PC-3 (cell line): ENCODE measurements around the gene TMEM41A. TPM values are rescaled to one million over a fixed set of nuclear protein-coding genes. Genes with fewer than 3 reads are reported as not detected.

Experiments used
- ATAC-seq: fragments of 200-7000 bp; cut with Tn5 transposase; 2 replicates; pipeline ENCODE4 v1.9.1; 2020; ENCODE audit warnings: mild to moderate bottlenecking, moderate library complexity
- Bru-seq: library from RNA; stranded (reverse); fragments of 400-500 nt; gene quantifications from one replicate; lab custom pipeline; 2021; lab: Mats Ljungman, UMichigan
- BruChase-seq, 2 experiments: library from RNA; stranded (reverse); fragments of 400-500 nt; gene quantifications; one replicate each; lab custom pipeline; 2021; lab: Mats Ljungman, UMichigan
- BruUV-seq: library from RNA; stranded (reverse); fragments of 400-500 nt; replicated peaks from 2 replicates; lab custom pipeline; 2021; lab: Mats Ljungman, UMichigan
- CTCF ChIA-PET: fragments of 300-600 bp; sonication (Branson Sonifier 250); formaldehyde crosslinking; loops from one replicate; lab custom pipeline; 2022; ENCODE audit warnings: antibody characterized with exemption; lab: Charles Lee
- POLR2A ChIA-PET: fragments of 300-600 bp; sonication (Branson Sonifier 250); formaldehyde crosslinking; loops from one replicate; lab custom pipeline; 2022; ENCODE audit warnings: antibody characterized with exemption; ENCODE audit not compliant: unreplicated experiment; lab: Charles Lee
- DNase-seq: peaks from one replicate; pipeline ENCODE4 v3.0.0-alpha.2; 2015
- H2AFZ ChIP-seq: fragments of 300-600 bp; sonication (generic); 2 replicates; pipeline ENCODE4 v1.6.0; 2016; ENCODE audit warnings: antibody characterized with exemption, low read length
- H3F3A ChIP-seq: fragments of 300-600 bp; sonication (generic); one replicate; pipeline ENCODE4 v1.6.0; 2017; ENCODE audit warnings: antibody characterized with exemption, low read length, control low read depth, mild to moderate bottlenecking; ENCODE audit not compliant: unreplicated experiment
- H3K27ac ChIP-seq: fragments of 300-600 bp; sonication (generic); 2 replicates; pipeline ENCODE4 v1.5.1; 2016; ENCODE audit warnings: mild to moderate bottlenecking, low read length
- H3K27me3 ChIP-seq: fragments of 300-600 bp; sonication (generic); 2 replicates; pipeline ENCODE4 v1.6.1; 2016; ENCODE audit warnings: low read length, mixed read lengths
- H3K36me3 ChIP-seq: fragments of 300-600 bp; sonication (generic); 2 replicates; pipeline ENCODE4 v1.6.1; 2016; ENCODE audit warnings: low read depth, mixed run types, low read length, mixed read lengths
- H3K4me1 ChIP-seq: fragments of 300-600 bp; sonication (generic); 2 replicates; pipeline ENCODE4 v1.5.1; 2016; ENCODE audit warnings: low read length; ENCODE audit not compliant: insufficient read depth
- H3K4me2 ChIP-seq: fragments of 300-600 bp; sonication (generic); 2 replicates; pipeline ENCODE4 v1.6.0; 2016; ENCODE audit warnings: low read length
- H3K4me3 ChIP-seq: fragments of 300-600 bp; sonication (generic); 2 replicates; pipeline ENCODE4 v1.5.1; 2016; ENCODE audit warnings: mild to moderate bottlenecking, low read length, mixed read lengths
- H3K79me2 ChIP-seq: fragments of 300-600 bp; sonication (generic); 2 replicates; pipeline ENCODE4 v1.6.1; 2017; ENCODE audit warnings: low read length, mixed read lengths
- H3K9ac ChIP-seq: fragments of 300-600 bp; sonication (generic); 2 replicates; pipeline ENCODE4 v1.6.0; 2016; ENCODE audit warnings: mild to moderate bottlenecking, low read length
- H3K9me2 ChIP-seq: fragments of 300-600 bp; sonication (generic); replicated peaks from 2 replicates; pipeline ENCODE4 v1.6.1; 2016; ENCODE audit warnings: mixed run types, low read length, mixed read lengths
- H3K9me3 ChIP-seq: fragments of 300-600 bp; sonication (generic); 2 replicates; pipeline ENCODE4 v1.6.1; 2016; ENCODE audit warnings: low read length, mixed read lengths
- H4K20me1 ChIP-seq: fragments of 300-600 bp; sonication (generic); 2 replicates; pipeline ENCODE4 v1.6.1; 2016; ENCODE audit warnings: low read length, mixed read lengths
- CTCF ChIP-seq: fragments of 300-600 bp; sonication (generic); conservative IDR thresholded peaks from 2 replicates; pipeline ENCODE4 v1.5.1; 2017; ENCODE audit warnings: antibody characterized with exemption, low read depth, mild to moderate bottlenecking, low read length
- EZH2 ChIP-seq: fragments of 300-600 bp; sonication (generic); IDR thresholded peaks from one replicate; pipeline ENCODE4 v1.6.1; 2017; ENCODE audit warnings: antibody characterized with exemption, mild to moderate bottlenecking, low read length; ENCODE audit not compliant: unreplicated experiment
- EZH2phosphoT487 ChIP-seq: fragments of 300-600 bp; sonication (generic); IDR thresholded peaks from 2 replicates; pipeline ENCODE4 v1.6.1; 2018; ENCODE audit warnings: mild to moderate bottlenecking, antibody characterized with exemption, low read length, borderline replicate concordance
- intact Hi-C: fragments of 100-400 bp; cut with micrococcal nuclease; formaldehyde crosslinking; loops from 2 replicates; pipeline ENCODE4 v1.9.0; 2023
- long read RNA-seq: library from polyadenylated mRNA; unstranded; transcript quantifications from one replicate; pipeline ENCODE4 v2.0.0, GENCODE V29; 2021; ENCODE audit not compliant: unreplicated experiment
- total RNA-seq: library from RNA; depleted of rRNA; stranded (reverse); fragments of >200 nt; gene quantifications from 2 replicates; pipeline ENCODE4 v1.2.3, GENCODE V29; 2014; rRNA removed

The TMEM41A gene
- total RNA-seq: 25.3 and 28.5 TPM in 2 replicates
- Bru-seq, nascent RNA: percentile 92 among the genes with signal in this experiment
- percentile 95 among the genes with signal in this experiment for BruChase-seq, experiment 1, labeled RNA remaining after a 6-hour chase
- percentile 95 among the genes with signal in this experiment for BruChase-seq, experiment 2, labeled RNA remaining after a 2-hour chase
- long read RNA-seq, transcript TMEM41A-203 (5 exons, 2,827 nt): major isoform, 34 of 99 reads
- long read RNA-seq, partial matches to known transcripts: 7 of 99 reads
- long read RNA-seq, other reads (novel, unspliced or antisense): 55 of 99 reads

- BruUV-seq: TSS peak; percentile 47
- Histone ChIP-seq H3K9me3 (no peaks in the 10 kb centered on the region), H3K4me2 (peak within 1 kb of the TSS; percentile 87), H3K36me3 (peaks cover 24% of the 10 kb centered on the region), H3K9me2 (no peaks in the 10 kb centered on the region), H3K9ac (peak within 1 kb of the TSS; percentile 94), H3K4me1 (peaks cover 14% of the 10 kb centered on the region), H3K79me2 (peaks cover 33% of the 10 kb centered on the region), H4K20me1 (peaks cover 12% of the 10 kb centered on the region; the same call in 1 of the 2 replicates), H3K27ac (peak within 1 kb of the TSS; percentile 58), H3F3A (no peaks in the 10 kb centered on the region), H2AFZ (peak within 1 kb of the TSS; percentile 98), H3K4me3 (peak within 1 kb of the TSS; percentile 98), H3K27me3 (no peaks in the 10 kb centered on the region)
- TF ChIP-seq EZH2: no peak
- TF ChIP-seq EZH2phosphoT487: no peak
- no peak for TF ChIP-seq CTCF
- POLR2A ChIA-PET: interaction anchor here (0.5 to 1.4 kb wide), 2 partner anchors 60 to 183 kb away, joined by 3 to 4 read pairs; no protein-coding TSS in a partner anchor
- intact Hi-C loops: loop anchor here (1.0 to 5.0 kb wide), 4 partner anchors 46 to 216 kb away; no protein-coding TSS in a partner anchor
- ATAC-seq (peak; percentile 93), DNase-seq (peak; percentile 93)
- CTCF ChIA-PET: no interaction called here
Measured at GRCh38 chr3:185498503-185499396, at the start of gene TMEM41A. Gene TMEM41A (minus strand): TSS chr3:185499035. CDS start chr3:185498961, 74 bp downstream.

- peaks cover 9% of the 10 kb centered on the region for H3F3A ChIP-seq
- no peaks in the 10 kb centered on the region for H3K36me3 ChIP-seq
- TF ChIP-seq CTCF (no peak), EZH2 (no peak), EZH2phosphoT487 (no peak)
- no TSS peak for BruUV-seq
- no peaks in the 10 kb centered on the region for H3K79me2 ChIP-seq
- H3K9me3 ChIP-seq: no peaks in the 10 kb centered on the region
- no peak overlapping the region for H3K4me3 ChIP-seq
- no peak overlapping the region for H2AFZ ChIP-seq
- ATAC-seq: no peak
- intact Hi-C loops: no loop called here
- CTCF ChIA-PET: no interaction called here
- no peak overlapping the region for H3K4me2 ChIP-seq
- H3K9me2 ChIP-seq: no peaks in the 10 kb centered on the region
- POLR2A ChIA-PET: interaction anchor here (0.6 kb wide), 1 partner anchor 181 kb away, joined by 4 read pairs; no protein-coding TSS in a partner anchor
- H3K9ac ChIP-seq: no peak overlapping the region
- no peak for DNase-seq
- peaks cover 33% of the 10 kb centered on the region for H3K4me1 ChIP-seq
- no peaks in the 10 kb centered on the region for H4K20me1 ChIP-seq
- H3K27ac ChIP-seq: no peak overlapping the region
- no peaks in the 10 kb centered on the region for H3K27me3 ChIP-seq
Measured at GRCh38 chr3:185540695-185541094, 41.9 kb upstream of the TMEM41A start.
